Inflammatory macrophage treated with lipopolysaccharide for 1 hour (primary cell): ENCODE measurements around the gene CXCL1.

ENCODE experiments used
- DNase-seq, 2 donors: peaks; one replicate each; pipeline ENCODE4 v3.0.0-alpha.2; 2020 to 2022

Gene CXCL1

GRCh38 chr4:73852771-73853170 is 16.4 kb upstream of the CXCL1 start:
- DNase-seq = no peak

- no peak for DNase-seq
These were observed 15.9 kb upstream of the CXCL1 start, which contains the start of gene PF4V1 for GRCh38 chr4:73853246-73853704. PF4V1 (plus strand) TSS chr4:73853296; CDS start chr4:73853363, 67 bp downstream.

GRCh38 chr4:73853718-73854473 is 15.3 kb upstream of the CXCL1 start:
- DNase-seq = no peak

GRCh38 chr4:73855406-73855805 is 13.8 kb upstream of the CXCL1 start:
- no peak for DNase-seq

- DNase-seq = no peak
These were observed 12.7 kb upstream of the CXCL1 start for GRCh38 chr4:73856518-73856917.

DNA sequence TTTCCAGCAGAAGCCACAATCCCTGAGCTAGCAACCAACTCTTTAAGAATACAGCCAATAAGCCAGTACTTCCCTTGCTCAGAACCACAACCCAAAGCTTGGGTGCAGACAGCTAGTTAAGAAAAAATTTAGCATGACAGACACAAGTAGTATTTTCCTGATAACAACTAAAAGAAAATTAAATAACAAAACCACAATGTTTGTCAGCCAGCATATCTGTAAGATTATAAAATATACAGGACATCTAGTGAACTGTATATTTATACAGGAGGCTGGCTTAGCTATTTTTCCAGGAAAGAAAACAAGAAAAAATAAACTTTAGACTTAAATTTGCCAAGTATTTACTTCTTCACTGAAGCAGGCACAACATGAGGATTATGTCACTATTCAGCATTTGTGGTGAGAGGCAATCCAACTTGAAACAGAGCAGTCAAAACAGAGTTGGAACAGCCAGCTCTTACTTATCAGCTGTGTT is 9.5 kb upstream of the CXCL1 start:
- DNase-seq = no peak

GRCh38 chr4:73860181-73860580 is 9.0 kb upstream of the CXCL1 start:
- no peak for DNase-seq

DNA sequence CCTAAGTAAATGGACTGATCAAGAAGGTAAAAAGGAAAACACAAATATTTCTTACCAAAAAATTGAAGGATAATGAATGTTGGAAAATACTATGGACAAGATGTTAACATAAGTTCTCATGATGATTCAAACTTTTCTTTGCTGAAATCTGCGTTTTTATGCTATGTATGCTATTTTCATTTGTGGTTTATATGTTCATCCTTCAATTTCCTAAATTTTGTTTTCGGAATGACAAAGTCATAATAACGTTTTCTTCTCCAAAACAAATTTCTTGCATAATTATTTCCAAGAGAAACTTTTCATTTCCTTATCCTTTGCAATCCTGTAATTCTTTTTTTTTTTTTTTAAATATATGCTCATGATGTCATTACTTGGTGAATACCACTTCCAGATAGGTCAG is 8.3 kb upstream of the CXCL1 start:
- DNase-seq = peak; percentile 32 to 48

DNA sequence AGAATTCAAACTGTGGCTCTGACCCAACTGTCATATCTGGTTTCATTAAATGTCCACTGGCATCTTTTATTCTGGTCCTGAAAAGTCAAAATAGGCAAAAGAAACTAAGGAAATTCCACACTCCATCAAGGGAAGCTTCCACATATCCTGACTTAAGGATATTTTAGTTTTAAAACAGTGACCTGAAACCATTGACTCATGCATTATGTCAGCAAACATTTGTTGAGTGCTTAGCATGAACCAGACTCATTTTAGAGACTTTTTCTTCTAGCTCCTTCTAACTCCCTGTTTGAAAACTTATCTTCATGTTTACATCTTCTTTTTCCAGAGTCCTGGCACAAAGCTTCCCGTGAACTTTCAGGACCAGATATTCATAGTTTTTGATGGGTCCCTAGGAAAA is 6.9 kb upstream of the CXCL1 start:
- DNase-seq = no peak

DNA sequence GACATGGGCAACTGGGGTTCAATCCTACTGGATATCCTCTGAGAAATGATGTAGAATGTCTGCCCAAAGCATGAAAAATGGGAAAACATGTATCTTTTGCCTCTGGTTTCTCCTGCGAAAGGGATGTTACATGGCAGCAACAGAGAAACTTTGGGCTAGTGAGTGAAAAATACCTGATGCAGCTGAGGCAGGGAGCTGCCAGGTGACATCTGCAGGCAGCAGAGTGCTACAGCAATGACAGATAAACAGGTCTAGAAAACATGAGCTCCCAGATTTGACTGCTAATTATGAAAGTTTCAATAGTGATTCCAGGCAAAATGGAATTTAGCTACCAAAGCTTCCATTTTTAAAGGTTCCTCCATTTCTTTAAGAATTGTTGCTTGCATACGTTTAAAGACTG is 4.8 kb upstream of the CXCL1 start:
- DNase-seq = no peak

DNA sequence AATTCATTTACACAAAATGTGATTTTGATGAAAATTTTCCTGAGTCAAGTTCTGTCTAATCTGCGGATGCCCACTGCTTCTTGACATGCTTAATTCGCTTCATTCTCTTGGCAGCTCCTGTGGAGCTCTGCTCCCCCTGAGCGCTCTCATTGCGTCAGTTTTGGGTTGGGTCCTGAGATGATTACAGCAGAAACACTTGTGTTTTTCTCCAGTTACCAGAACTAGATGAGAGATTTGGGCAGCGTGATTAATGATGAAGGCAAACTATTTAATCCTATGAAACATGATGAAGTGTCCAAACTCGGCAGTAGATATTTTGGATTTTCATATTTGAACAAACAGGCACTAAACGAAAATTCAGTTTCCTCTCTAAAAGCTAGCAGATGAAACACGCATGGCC is 4.2 kb upstream of the CXCL1 start:
- DNase-seq = no peak

GRCh38 chr4:73865431-73866096 is 3.6 kb upstream of the CXCL1 start:
- DNase-seq = peak; percentile 38 to 43

- no peak for DNase-seq
These were observed 2.9 kb upstream of the CXCL1 start for GRCh38 chr4:73866246-73866645.

DNA sequence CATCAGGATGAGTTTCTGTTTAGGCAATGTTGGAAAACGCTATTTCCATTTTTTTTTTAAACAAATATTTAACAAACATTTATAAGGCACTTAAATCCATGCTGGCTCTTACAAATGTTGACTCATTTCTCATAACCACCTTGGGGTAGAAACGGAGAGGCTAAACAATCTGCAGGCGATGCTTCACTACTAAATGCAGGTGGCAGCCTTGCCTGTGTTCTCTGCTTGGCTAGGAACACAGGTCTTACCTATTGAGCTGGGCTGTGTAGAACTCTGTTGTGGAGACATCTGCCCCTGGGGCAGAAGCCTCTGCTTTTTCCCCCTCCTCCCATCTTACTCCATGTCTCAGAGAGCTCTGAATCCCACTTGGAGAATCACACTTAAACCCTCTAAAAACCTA is 1.4 kb upstream of the CXCL1 start:
- DNase-seq = no peak

DNA sequence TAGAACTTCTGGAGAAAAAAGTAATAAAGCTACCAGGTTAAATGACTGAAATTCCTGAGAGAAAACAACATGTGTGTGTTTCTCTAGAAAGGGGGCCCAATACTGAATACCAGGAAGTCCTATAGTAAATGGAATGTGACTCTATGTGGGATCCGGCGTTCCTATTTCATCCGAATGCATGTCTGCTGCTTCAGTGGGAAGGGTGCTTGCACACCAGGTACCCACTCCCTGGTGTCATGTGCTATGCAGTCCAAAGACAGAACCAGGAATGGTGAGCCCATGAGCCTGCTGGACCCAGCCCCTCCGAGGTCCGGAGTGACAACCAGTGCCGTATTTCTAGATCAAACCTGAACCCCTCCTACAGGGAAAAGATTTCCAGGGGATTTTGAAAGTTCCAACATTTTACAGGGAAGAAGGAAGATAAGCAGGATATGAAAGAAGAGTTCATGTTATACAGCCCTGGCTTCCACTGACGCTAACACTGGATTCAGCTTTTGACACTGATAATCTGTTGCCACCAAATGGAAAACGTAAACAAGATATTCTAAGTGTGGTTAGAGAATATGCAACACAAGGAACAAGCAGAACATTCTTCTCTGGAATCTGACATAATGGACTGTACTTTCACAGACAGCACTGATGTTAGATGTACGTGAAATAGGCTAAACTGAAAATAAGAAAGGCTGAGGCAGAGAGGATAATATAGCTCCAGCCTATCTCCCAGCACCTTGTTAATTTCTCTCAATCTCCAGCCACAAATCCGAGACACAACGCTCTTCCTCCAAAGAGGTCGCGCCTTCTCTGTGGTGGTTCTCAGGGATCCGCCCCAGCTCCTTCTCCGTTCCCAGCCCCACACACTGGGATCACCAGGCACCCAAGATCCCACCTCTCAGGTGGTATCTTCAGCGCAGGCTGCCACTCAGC is 725 bp upstream of the CXCL1 start:
- DNase-seq = no peak

- DNase-seq = peak in 1 of 2 donors; percentile 65
These were observed 1.1 kb downstream of the CXCL1 start for GRCh38 chr4:73870260-73870659.

DNA sequence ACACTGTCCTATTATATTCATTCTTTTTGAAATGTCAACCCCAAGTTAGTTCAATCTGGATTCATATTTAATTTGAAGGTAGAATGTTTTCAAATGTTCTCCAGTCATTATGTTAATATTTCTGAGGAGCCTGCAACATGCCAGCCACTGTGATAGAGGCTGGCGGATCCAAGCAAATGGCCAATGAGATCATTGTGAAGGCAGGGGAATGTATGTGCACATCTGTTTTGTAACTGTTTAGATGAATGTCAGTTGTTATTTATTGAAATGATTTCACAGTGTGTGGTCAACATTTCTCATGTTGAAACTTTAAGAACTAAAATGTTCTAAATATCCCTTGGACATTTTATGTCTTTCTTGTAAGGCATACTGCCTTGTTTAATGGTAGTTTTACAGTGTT is 1.6 kb downstream of the CXCL1 start:
- no peak for DNase-seq

DNA sequence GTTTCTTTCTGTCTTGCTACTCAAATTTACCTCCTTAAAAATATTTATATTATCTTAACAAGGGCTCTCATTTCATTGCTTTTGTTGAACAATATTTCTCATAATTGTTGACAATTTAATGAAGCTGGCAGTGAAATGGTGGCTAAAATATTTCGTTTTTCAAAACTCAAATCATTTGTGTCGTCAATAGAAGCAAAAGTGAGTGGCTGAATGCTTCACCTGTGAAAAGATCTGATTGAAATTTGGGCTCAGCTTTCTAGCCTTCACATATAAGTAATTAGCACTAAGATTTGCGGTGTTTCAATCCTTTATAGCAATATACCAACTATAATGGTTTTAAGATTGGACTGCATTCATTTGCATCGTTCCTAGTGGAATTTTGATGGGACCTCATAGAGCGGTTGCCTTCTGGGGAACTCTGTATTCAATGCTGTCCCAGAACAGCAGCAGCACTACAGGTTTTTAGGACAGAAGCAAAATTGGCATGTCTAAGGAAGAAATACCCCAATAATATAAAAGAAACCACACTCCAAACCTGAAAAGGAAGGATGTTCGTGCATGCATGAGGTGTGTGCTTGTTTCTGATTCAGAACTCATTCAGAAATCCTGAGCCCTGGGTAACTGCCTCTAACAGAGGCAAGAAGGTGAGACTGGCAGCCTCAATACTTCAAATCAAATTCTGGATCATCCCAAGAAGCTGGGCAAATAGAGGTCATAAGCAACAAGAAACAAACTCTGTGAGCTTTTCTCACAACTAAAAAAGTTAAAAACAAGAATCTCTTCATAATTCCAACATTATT is 2.5 kb downstream of the CXCL1 start:
- DNase-seq = no peak

DNA sequence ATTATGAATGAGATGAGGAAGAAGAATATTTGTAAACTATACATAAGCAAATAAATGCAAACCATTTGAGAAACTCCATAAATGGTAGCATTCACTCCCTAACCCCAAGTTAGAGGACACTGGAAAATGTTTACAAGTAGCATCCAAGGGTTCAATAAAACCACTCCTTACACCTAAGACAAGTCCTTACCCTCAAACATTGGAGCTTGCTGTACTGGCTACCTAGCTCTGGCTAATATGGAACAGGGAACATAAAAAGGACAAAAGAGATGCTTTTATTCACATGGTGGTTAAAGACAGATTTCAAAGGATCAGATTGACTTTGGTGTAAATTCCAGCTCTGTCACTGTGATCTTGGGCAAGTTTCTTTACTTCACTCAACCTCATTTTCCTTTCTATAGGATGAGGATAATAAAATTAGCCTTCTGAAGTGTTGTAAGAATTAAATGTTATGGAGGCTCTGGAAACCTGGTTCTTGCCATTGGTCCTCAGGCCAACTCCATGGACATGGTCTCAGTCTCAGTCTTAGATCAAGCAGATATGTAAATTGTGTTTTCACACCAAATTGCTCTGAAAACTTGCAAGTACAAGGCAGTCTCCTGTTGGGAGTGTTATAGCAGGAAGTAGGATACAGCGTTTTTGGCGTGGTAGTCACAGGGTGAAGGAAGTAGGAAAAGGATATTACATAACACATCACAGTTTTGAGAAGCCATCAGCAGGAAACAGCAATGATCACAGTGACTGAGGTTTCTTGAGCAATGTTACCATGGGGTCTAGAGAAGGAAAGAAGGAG is 3.3 kb downstream of the CXCL1 start:
- peak; percentile 59 to 65 for DNase-seq

GRCh38 chr4:73874386-73874785 is 5.2 kb downstream of the CXCL1 start:
- peak in 1 of 2 donors; percentile 34 for DNase-seq

- DNase-seq = no peak
These were observed 6.2 kb downstream of the CXCL1 start for GRCh38 chr4:73875401-73875800.
